Measurements from ENCODE around the gene MRTFA. TPM values are rescaled to one million over a fixed set of nuclear protein-coding genes. Genes with fewer than 3 reads are reported as not detected.

MRTFA gene
- total and polyA plus RNA-seq, 10 donors = 17.6 to 138 (median 83.9) TPM

- peak; percentile 74 for DNase-seq
- WGBS, 5 donors = 82 to 92% (median 86%) methylated on average over 6 to 7 of the region's 7 CpGs
- TF ChIP-seq POLR2AphosphoS5 (IDR thresholded peaks at IDR 0.05) (peak in 2 of 3 donors; percentile 34 to 60), POLR2A (IDR thresholded peaks at IDR 0.05) (no peak)
Measured at GRCh38 chr22:40411506-40411861, 225.0 kb downstream of the MRTFA start.

GRCh38 chr22:40410731-40411505 lies 225.6 kb downstream of the MRTFA start:
- TF ChIP-seq, protein P1, sequence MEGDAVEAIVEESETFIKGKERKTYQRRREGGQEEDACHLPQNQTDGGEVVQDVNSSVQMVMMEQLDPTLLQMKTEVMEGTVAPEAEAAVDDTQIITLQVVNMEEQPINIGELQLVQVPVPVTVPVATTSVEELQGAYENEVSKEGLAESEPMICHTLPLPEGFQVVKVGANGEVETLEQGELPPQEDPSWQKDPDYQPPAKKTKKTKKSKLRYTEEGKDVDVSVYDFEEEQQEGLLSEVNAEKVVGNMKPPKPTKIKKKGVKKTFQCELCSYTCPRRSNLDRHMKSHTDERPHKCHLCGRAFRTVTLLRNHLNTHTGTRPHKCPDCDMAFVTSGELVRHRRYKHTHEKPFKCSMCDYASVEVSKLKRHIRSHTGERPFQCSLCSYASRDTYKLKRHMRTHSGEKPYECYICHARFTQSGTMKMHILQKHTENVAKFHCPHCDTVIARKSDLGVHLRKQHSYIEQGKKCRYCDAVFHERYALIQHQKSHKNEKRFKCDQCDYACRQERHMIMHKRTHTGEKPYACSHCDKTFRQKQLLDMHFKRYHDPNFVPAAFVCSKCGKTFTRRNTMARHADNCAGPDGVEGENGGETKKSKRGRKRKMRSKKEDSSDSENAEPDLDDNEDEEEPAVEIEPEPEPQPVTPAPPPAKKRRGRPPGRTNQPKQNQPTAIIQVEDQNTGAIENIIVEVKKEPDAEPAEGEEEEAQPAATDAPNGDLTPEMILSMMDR (IDR thresholded peaks at IDR 0.05 in 8 of 11, conservative IDR thresholded peaks at IDR 0.05 in 3 of 11) = no peak
- TF ChIP-seq POLR2A (IDR thresholded peaks at IDR 0.05) = no peak
- no peak for TF ChIP-seq POLR2AphosphoS5 (IDR thresholded peaks at IDR 0.05)
- DNase-seq = no peak
- WGBS, 5 donors = 82 to 92% (median 91%) methylated on average over 13 of the region's 13 CpGs
- Histone ChIP-seq H3K9me3 (no peaks in the 10 kb centered on the region), H3K4me3 (no peak overlapping the region), H3K27me3 (replicated peaks in 1 of 7) (no peaks in the 10 kb centered on the region), H3K4me1 (peaks cover 5 to 54% (median 39%) of the 10 kb centered on the region in 6 donors), H3K27ac (peak overlapping the region in 5 of 8 donors; percentile 4 to 79 (median 54)), H3K36me3 (peaks cover 0 to 99% (median 63%) of the 10 kb centered on the region in 6 donors)
- intact Hi-C loops (cut with DNase I; ENCODE audit: low total_unique reads) = no loop called here

More at GRCh38 chr22:40411506-40411861, 225.0 kb downstream of the MRTFA start:
- Histone ChIP-seq H3K27ac (peak overlapping the region in 4 of 8 donors; percentile 13 to 79 (median 66)), H3K36me3 (peaks cover 0 to 99% (median 62%) of the 10 kb centered on the region in 6 donors), H3K4me3 (no peak overlapping the region), H3K9me3 (no peaks in the 10 kb centered on the region), H3K4me1 (peaks cover 10 to 60% (median 44%) of the 10 kb centered on the region in 6 donors), H3K27me3 (replicated peaks in 1 of 7) (no peaks in the 10 kb centered on the region)
- intact Hi-C loops (cut with DNase I; ENCODE audit: low total_unique reads) = no loop called here

GRCh38 chr22:40410272-40410671 lies 226.2 kb downstream of the MRTFA start:
- WGBS, 5 donors = 89 to 96% (median 94%) methylated on average over 8 of the region's 8 CpGs
- TF ChIP-seq POLR2AphosphoS5 (IDR thresholded peaks at IDR 0.05) = peak; percentile 12 to 72 (median 17)
- TF ChIP-seq, protein P1 (IDR thresholded peaks at IDR 0.05 in 8 of 11, conservative IDR thresholded peaks at IDR 0.05 in 3 of 11) = no peak
- Histone ChIP-seq H3K27me3 (replicated peaks in 1 of 7) (no peaks in the 10 kb centered on the region), H3K4me1 (peaks cover 0 to 48% (median 32%) of the 10 kb centered on the region in 6 donors), H3K36me3 (peaks cover 0 to 99% (median 68%) of the 10 kb centered on the region in 6 donors), H3K27ac (peak overlapping the region in 1 of 8 donors; percentile 54), H3K4me3 (no peak overlapping the region), H3K9me3 (no peaks in the 10 kb centered on the region)
- intact Hi-C loops (cut with DNase I; ENCODE audit: low total_unique reads) = no loop called here
- no peak for DNase-seq

GRCh38 chr22:40409613-40410113 lies 226.9 kb downstream of the MRTFA start:
- WGBS, 5 donors = 90 to 97% (median 94%) methylated on average over 9 to 11 of the region's 11 CpGs
- no peaks in the 10 kb centered on the region for H3K9me3 ChIP-seq
- intact Hi-C loops (cut with DNase I; ENCODE audit: low total_unique reads) = no loop called here
- H3K36me3 ChIP-seq = peaks cover 0 to 99% (median 74%) of the 10 kb centered on the region in 6 donors
- no peak overlapping the region for H3K4me3 ChIP-seq
- H3K27me3 ChIP-seq (replicated peaks in 1 of 7) = no peaks in the 10 kb centered on the region
- H3K4me1 ChIP-seq = peaks cover 0 to 41% (median 26%) of the 10 kb centered on the region in 6 donors
- H3K27ac ChIP-seq = peak overlapping the region in 1 of 8 donors; percentile 10
- DNase-seq = no peak
- TF ChIP-seq POLR2AphosphoS5 (IDR thresholded peaks at IDR 0.05) = peak in 1 of 3 donors; percentile 65
- TF ChIP-seq, protein P1 (IDR thresholded peaks at IDR 0.05 in 8 of 11, conservative IDR thresholded peaks at IDR 0.05 in 3 of 11) = no peak
